GM12878 (cell line): Measurements from ENCODE around the gene ANTXR1.

Experiments
- CEBPB ChIP-seq, 2 experiments: fragments of 150-350 bp in 1 of 2; IDR thresholded peaks; 2 replicates each; pipeline ENCODE4 v1.6.1; 2012 to 2014; ENCODE audit warnings: low read depth in 2 of 2, low read length in 2 of 2, borderline replicate concordance in 1 of 2, inconsistent platforms in 1 of 2
- SP1 ChIP-seq: IDR thresholded peaks from one replicate; pipeline ENCODE4 v1.6.1; 2011; ENCODE audit warnings: low read depth, low read length
- TF ChIP-seq, protein P1 (sequence below), 3 experiments: IDR thresholded peaks in 2 of 3; conservative IDR thresholded peaks in 1 of 3; 2 replicates each; pipeline ENCODE4 v1.5.1; 2011; ENCODE audit warnings: low read depth in 3 of 3, low read length in 3 of 3, mild to moderate bottlenecking in 3 of 3, control low read depth in 2 of 3, moderate library complexity in 2 of 3, inconsistent platforms in 1 of 3, mixed read lengths in 1 of 3; ENCODE audit not compliant: control insufficient read depth in 2 of 3, insufficient read depth in 1 of 3; ENCODE audit errors: extremely low read depth in 1 of 3
- TF ChIP-seq, protein P2 (sequence below): fragments of 450-650 bp; IDR thresholded peaks from 2 replicates; pipeline ENCODE4 v1.6.1; 2016; ENCODE audit warnings: mild to moderate bottlenecking, moderate library complexity, borderline replicate concordance
- TF ChIP-seq, protein P3 (sequence below): IDR thresholded peaks from 2 replicates; pipeline ENCODE4 v1.6.1; 2011; ENCODE audit warnings: low read depth, mild to moderate bottlenecking, low read length, moderate library complexity, borderline replicate concordance; ENCODE audit errors: extremely low read depth
- TF ChIP-seq, protein P4 (sequence below): IDR thresholded peaks from 2 replicates; pipeline ENCODE4 v1.6.1; 2011; ENCODE audit warnings: borderline replicate concordance, low read depth, mild to moderate bottlenecking, moderate library complexity, low read length; ENCODE audit not compliant: insufficient read depth, poor library complexity, severe bottlenecking
- TF ChIP-seq, protein P5 (sequence below): IDR thresholded peaks from 2 replicates; pipeline ENCODE4 v1.6.1; 2011; ENCODE audit warnings: mild to moderate bottlenecking, low read depth, low read length, moderate library complexity; ENCODE audit not compliant: insufficient replicate concordance
- TF ChIP-seq, protein P6 (sequence below): IDR thresholded peaks from 2 replicates; pipeline ENCODE4 v1.6.1; 2012; ENCODE audit warnings: low read depth, low read length, improper control_type of control experiment

DNA sequence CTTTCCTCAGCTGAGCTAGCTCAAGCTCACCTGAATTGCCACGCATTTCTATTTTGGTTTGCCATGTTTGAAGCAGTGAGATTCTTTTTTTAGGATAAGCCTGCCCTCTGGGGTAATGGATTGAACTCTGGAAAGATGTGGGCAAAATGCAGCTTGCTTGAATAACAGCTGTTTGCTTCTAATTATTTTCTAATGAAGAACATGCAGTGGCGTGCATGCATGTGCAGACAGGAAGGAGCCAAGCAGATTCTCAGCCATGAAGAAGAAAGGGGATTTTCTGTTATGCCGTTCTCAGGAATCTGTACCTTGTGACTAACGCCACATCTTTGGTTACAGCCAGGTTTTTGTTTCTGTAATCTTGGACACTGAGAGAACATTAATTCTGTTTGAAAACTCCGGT, 171.2 kb downstream of the ANTXR1 start:
- TF ChIP-seq, protein P1, sequence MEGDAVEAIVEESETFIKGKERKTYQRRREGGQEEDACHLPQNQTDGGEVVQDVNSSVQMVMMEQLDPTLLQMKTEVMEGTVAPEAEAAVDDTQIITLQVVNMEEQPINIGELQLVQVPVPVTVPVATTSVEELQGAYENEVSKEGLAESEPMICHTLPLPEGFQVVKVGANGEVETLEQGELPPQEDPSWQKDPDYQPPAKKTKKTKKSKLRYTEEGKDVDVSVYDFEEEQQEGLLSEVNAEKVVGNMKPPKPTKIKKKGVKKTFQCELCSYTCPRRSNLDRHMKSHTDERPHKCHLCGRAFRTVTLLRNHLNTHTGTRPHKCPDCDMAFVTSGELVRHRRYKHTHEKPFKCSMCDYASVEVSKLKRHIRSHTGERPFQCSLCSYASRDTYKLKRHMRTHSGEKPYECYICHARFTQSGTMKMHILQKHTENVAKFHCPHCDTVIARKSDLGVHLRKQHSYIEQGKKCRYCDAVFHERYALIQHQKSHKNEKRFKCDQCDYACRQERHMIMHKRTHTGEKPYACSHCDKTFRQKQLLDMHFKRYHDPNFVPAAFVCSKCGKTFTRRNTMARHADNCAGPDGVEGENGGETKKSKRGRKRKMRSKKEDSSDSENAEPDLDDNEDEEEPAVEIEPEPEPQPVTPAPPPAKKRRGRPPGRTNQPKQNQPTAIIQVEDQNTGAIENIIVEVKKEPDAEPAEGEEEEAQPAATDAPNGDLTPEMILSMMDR (IDR thresholded peaks at IDR 0.05 in 2 of 3, conservative IDR thresholded peaks at IDR 0.05 in 1 of 3; ENCODE audit: control insufficient read depth in 2 of 3, extremely low read depth in 1 of 3, insufficient read depth in 1 of 3, low read depth in 3 of 3, low read length in 3 of 3), result no peak
- TF ChIP-seq, protein P2, sequence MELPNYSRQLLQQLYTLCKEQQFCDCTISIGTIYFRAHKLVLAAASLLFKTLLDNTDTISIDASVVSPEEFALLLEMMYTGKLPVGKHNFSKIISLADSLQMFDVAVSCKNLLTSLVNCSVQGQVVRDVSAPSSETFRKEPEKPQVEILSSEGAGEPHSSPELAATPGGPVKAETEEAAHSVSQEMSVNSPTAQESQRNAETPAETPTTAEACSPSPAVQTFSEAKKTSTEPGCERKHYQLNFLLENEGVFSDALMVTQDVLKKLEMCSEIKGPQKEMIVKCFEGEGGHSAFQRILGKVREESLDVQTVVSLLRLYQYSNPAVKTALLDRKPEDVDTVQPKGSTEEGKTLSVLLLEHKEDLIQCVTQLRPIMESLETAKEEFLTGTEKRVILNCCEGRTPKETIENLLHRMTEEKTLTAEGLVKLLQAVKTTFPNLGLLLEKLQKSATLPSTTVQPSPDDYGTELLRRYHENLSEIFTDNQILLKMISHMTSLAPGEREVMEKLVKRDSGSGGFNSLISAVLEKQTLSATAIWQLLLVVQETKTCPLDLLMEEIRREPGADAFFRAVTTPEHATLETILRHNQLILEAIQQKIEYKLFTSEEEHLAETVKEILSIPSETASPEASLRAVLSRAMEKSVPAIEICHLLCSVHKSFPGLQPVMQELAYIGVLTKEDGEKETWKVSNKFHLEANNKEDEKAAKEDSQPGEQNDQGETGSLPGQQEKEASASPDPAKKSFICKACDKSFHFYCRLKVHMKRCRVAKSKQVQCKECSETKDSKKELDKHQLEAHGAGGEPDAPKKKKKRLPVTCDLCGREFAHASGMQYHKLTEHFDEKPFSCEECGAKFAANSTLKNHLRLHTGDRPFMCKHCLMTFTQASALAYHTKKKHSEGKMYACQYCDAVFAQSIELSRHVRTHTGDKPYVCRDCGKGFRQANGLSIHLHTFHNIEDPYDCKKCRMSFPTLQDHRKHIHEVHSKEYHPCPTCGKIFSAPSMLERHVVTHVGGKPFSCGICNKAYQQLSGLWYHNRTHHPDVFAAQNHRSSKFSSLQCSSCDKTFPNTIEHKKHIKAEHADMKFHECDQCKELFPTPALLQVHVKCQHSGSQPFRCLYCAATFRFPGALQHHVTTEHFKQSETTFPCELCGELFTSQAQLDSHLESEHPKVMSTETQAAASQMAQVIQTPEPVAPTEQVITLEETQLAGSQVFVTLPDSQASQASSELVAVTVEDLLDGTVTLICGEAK, result no peak
- no peak for TF ChIP-seq CEBPB (IDR thresholded peaks at IDR 0.05; ENCODE audit: borderline replicate concordance in 1 of 2, low read depth in 2 of 2, low read length in 2 of 2)
- TF ChIP-seq, protein P3, sequence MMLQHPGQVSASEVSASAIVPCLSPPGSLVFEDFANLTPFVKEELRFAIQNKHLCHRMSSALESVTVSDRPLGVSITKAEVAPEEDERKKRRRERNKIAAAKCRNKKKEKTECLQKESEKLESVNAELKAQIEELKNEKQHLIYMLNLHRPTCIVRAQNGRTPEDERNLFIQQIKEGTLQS, result no peak
- no peak for TF ChIP-seq SP1
- TF ChIP-seq, protein P4, sequence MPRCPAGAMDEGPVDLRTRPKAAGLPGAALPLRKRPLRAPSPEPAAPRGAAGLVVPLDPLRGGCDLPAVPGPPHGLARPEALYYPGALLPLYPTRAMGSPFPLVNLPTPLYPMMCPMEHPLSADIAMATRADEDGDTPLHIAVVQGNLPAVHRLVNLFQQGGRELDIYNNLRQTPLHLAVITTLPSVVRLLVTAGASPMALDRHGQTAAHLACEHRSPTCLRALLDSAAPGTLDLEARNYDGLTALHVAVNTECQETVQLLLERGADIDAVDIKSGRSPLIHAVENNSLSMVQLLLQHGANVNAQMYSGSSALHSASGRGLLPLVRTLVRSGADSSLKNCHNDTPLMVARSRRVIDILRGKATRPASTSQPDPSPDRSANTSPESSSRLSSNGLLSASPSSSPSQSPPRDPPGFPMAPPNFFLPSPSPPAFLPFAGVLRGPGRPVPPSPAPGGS, result no peak
- TF ChIP-seq, protein P5, sequence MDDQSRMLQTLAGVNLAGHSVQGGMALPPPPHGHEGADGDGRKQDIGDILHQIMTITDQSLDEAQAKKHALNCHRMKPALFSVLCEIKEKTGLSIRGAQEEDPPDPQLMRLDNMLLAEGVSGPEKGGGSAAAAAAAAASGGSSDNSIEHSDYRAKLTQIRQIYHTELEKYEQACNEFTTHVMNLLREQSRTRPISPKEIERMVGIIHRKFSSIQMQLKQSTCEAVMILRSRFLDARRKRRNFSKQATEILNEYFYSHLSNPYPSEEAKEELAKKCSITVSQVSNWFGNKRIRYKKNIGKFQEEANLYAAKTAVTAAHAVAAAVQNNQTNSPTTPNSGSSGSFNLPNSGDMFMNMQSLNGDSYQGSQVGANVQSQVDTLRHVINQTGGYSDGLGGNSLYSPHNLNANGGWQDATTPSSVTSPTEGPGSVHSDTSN, result no peak
- TF ChIP-seq, protein P6, sequence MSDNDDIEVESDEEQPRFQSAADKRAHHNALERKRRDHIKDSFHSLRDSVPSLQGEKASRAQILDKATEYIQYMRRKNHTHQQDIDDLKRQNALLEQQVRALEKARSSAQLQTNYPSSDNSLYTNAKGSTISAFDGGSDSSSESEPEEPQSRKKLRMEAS, result no peak
